Urothelium cell line (cell line): ENCODE data around the gene KCNJ18.
"Not testable (repeated sequence)": the region's sequence is repeated elsewhere in the genome, so short reads cannot be mapped to it uniquely, and the experiment has no call there.

Source experiments
- DNase-seq: peaks from one replicate; pipeline ENCODE4 v3.0.0; 2011; ENCODE audit warnings: low spot score, mixed read lengths
- FAIRE-seq: peaks from 2 replicates; lab custom pipeline; 2011; peaks lifted over from hg19 to GRCh38; lab: Jason Lieb, UNC

Gene KCNJ18

DNA sequence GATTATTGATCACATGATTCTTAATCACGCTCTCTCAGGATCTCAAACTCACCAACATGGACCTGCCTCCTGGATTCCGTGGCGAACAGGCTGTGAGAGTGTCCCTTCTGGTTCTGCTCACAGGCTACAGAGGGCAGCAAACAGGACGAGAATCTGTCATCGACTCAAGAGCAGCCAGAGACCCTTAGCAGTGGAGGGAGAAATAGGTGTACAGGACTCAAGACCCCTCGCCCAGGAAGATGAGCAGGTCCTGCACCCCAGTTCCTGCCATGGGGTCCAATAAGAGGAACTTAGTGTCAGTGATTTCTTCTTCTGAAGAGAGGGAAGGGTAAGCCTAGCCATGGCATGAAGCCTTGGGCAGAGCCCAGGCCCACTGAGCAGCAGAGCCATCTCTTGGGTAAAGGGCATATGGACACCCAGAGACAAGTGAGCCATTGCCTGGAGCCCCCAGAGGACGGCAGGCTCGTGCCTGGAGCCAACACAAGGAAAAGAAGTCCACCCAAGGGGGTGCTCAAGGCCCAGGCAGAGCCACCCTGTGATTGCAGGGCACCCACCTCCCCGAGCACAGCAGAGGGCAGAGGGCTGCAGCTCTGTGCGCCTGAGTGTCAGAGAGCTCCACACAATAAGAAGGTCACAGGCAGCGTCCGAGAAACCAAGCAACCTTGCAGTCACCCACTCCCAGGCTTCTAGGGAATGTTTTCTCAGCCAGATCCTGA lies 27.3 kb downstream of the KCNJ18 start:
- FAIRE-seq, DNase-seq: not testable (repeated sequence)

DNA sequence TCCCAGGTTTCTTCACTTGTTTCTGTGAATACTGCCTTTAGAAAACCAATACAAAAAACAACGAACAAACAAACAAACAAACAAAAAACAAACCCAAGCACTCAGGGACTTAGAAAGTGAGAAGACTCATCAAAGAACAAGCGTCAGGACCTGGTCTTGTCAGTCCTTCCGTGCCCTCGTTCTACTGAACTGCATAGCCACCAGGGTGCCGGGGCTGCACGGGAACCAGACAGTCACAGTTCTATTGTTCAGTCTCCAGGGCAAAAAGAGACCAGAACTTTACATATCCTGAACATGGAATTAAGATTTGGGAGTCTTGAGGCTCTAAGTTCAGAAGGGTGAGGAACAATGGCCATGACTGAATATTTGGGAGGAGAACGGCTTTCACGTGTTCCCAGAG lies 28.2 kb downstream of the KCNJ18 start:
- FAIRE-seq, DNase-seq: not testable (repeated sequence)

DNA sequence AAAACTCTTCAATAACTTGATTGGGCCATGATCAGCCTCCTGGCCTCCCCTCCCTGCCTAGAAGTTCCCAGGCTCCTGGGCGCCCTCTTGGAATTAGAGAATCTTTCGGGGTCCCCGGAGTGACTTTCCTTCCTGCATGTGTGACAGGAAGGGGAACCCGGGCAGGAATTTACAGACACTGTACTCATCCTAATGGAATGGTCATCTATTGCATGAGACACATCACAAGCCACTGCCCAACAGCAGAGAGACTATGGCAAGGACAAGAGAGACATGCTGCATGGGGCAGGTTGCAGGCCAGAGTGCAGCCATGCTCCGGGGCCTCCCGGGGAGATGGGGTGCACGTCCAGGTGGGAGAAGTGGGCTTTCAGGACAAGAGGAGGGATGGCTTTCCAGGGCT lies 29.9 kb downstream of the KCNJ18 start:
- DNase-seq, FAIRE-seq: not testable (repeated sequence)

- DNase-seq, FAIRE-seq: not testable (repeated sequence)
Observed at GRCh38 chr17:21724216-21725006, 32.1 kb downstream of the KCNJ18 start.

- not testable (repeated sequence) for FAIRE-seq, DNase-seq
Observed at GRCh38 chr17:21731076-21731475, 38.8 kb downstream of the KCNJ18 start.

DNA sequence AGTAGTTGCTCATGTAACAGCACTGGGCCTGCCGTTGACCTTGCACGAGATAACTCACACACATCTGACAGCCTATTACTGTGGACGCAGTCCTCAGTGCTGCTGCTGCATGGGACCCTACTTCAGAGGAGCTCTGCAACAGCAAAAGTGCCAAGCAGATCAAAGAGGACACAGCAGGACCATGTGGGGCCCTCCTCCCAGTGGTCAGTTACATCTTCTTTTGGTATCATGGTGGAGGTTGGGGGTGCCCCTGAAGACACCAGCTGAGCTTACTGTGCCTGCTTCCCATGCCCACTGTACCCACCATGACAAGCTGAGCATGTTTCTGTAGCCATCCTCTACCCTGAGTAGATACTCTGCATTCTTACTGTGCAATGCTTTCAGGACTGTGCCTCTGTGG lies 41.6 kb downstream of the KCNJ18 start:
- FAIRE-seq, DNase-seq: not testable (repeated sequence)

- not testable (repeated sequence) for DNase-seq, FAIRE-seq
Observed at GRCh38 chr17:21735814-21736213, 43.5 kb downstream of the KCNJ18 start.

DNA sequence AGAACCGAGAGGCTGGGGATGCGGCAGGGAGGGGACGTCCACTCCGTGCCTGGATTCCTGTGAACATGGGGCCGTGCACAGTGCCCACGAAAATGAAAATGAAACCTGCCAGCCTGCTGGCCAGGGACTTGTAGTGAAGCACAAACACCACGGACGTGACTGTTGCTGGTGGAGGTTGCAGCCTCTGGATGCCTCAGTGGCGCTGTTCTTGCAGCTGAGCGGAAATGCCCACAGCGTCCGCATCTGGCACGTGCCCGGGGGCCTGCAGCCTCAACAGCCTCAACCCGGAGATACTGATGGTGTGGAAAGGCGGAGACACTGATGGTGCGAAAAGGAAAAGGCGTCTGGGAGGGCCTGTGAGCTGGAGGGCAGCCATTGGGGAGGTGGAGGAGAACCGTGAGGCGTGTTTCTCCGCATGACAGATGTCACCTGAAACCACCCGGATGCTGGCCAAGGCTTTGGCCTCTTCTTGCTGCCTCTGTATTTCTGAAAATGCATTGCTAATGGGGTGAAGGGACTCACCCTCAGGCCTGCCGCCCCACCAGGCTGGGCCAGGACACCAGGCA lies 44.8 kb downstream of the KCNJ18 start:
- not testable (repeated sequence) for FAIRE-seq, DNase-seq

DNA sequence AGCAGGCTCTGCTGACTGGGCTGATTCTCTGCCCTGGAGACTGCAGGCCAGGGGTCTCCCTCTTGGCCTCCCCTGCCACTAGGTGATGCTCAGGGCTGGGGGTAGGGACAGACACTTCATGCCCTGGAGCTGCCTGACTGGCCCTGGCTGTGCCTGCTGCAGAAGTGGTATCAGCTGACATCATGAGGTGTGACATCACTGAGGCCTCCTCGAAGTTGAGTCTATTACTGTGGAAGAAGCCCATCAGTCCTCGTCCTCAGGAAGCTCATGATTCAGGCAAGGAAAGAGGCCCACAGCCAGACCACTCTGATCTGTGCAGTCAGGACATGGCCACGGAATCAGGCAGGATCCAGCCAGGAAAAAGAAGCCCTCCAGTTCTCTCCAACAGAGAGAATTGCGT lies 45.9 kb downstream of the KCNJ18 start:
- not testable (repeated sequence) for FAIRE-seq, DNase-seq

DNA sequence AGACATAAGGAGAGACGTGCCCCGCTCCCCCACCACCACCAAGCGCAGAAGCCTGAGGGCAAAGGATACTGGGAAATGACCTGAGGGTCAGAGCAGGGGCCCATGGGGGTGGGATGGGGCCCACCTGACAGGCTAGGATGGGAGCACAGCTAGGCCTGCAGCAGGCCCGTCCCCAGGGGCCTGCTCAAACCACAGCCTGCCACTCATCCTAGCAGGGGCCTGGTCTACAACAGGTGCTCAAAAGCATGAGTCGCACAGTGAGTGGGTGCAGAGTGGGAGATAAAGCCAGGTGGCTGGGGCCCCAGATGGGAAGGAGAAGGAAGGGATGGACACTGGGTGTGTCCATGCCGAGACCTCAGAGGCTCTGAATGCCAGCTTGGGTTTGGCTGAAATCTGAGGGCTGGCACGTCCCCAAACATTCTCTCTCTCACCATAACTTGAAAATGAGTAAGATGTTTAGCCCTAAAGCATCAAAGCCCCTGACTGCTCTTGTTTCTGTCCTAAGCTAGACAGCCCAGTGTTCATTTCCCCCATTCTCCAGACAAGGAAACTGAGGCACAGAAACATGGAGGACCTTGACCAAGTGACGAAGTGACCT lies 46.7 kb downstream of the KCNJ18 start:
- not testable (repeated sequence) for FAIRE-seq, DNase-seq

DNA sequence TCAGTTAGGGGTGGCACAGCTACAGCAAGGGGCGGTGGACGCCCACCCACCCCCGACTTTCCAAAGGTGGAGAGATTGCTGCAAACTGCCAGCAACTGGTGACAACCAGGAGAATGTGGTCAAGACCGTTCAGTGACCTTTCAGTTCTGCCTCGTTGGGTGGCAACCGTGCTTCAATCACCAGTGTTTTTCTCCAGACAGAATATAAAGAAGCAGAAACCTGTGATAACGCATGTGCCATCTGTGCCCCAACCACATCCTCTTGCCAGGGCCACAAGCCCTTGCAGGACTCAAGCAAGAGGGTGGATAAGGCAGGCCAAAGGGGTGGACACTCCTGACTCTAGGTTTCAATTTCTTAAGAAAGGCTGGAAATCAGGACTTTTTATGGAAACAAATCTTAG lies 47.2 kb downstream of the KCNJ18 start:
- not testable (repeated sequence) for DNase-seq, FAIRE-seq

DNA sequence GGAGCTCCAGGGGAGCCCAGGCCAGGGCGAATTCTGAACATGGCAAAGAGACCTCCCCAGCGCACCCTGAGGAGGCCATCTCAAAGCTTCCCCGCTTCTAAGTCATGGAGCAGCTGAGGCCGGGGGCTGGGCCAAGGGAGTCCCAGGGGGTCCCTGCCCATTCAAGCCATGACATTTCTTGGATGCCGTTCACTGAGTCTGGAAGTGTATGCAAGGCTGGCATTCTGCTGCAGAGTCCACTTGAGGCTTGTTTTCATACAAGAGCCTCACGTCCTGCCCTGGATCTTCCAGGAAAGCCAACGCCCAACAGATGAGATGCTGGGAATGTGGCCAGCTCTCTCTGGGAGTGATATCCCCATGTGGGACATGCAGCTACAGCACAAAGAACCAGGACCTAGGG lies 48.5 kb downstream of the KCNJ18 start:
- DNase-seq, FAIRE-seq: not testable (repeated sequence)

DNA sequence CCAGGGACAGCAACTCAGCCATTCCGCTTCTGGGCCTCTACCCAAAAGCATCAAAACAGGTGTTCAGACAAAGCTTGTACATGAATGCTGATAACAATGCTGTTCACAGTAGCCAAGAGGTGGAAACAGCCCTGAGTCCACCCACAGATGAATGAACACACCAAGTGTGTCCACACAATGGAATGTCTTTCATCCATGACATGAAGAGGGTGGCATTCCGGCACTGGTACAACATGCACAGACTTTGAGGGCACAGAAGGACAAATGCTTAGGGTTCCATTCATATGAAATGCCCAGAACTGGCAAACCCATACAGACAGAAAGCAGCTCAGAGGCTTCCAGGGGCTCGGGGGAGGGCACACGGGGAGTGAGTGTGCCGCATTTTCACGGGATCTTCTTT lies 49.2 kb downstream of the KCNJ18 start:
- not testable (repeated sequence) for FAIRE-seq

GRCh38 chr17:21742326-21742725 lies 50.0 kb downstream of the KCNJ18 start:
- DNase-seq = no peak
- no peak for FAIRE-seq

More for the DNA sequence above, 49.2 kb downstream of the KCNJ18 start:
- not testable (repeated sequence) for DNase-seq

DNA sequence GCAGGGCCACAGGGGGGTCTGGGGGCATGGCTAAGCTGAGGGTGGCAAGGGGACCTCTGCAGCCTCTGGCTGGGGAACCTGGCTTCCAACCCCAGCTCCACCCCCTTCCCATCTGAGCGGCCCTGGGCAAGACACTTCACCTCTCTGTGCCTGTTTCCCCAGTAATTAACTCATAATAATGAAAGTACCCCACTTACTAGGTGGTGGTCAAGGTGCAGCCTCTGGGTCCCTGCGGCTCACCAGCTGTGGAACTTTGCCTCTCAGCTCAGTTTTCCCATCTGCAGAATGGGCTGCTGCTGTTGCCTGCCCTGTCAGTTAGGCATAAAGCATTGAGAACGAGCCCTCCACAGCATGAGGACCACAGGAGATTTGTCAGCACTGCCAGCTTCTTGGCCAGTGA lies 51.8 kb downstream of the KCNJ18 start:
- not testable (repeated sequence) for FAIRE-seq, DNase-seq

DNA sequence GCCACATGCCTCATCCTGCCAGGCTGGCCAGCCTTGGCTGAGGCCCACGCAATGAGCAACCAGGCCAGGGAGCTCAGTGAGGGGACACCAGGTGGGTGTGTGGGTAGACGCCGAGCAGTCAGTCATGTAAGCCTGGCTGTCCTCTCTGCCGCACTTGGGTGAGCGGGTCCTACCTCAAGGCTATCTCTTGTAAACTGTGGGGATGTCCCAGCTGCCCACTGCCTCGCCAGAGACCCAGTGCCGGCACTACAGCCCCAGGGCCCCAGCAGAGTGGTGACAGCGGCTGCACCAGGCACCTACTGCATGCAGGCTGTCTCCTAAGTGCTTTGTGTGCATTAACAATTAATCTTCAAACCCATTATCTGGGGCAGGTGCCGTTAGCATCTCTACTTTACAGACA lies 52.3 kb downstream of the KCNJ18 start:
- not testable (repeated sequence) for DNase-seq

GRCh38 chr17:21745385-21746054 lies 53.2 kb downstream of the KCNJ18 start:
- not testable (repeated sequence) for FAIRE-seq, DNase-seq

More for the DNA sequence above, 52.3 kb downstream of the KCNJ18 start:
- FAIRE-seq = not testable (repeated sequence)

- DNase-seq, FAIRE-seq: not testable (repeated sequence)
Observed at GRCh38 chr17:21746415-21746814, 54.1 kb downstream of the KCNJ18 start.

GRCh38 chr17:21747195-21747915 lies 55.0 kb downstream of the KCNJ18 start:
- not testable (repeated sequence) for FAIRE-seq, DNase-seq
